ENCODE measurements around the gene SPDYE17. TPM values are rescaled to one million over a fixed set of nuclear protein-coding genes. Genes with fewer than 3 reads are reported as not detected.
"Not testable (repeated sequence)": the region's sequence is repeated elsewhere in the genome, so short reads cannot be mapped to it uniquely, and the experiment has no call there.

Gene SPDYE17
- total RNA-seq, 1 donor from 2014 or later = not detected

DNA sequence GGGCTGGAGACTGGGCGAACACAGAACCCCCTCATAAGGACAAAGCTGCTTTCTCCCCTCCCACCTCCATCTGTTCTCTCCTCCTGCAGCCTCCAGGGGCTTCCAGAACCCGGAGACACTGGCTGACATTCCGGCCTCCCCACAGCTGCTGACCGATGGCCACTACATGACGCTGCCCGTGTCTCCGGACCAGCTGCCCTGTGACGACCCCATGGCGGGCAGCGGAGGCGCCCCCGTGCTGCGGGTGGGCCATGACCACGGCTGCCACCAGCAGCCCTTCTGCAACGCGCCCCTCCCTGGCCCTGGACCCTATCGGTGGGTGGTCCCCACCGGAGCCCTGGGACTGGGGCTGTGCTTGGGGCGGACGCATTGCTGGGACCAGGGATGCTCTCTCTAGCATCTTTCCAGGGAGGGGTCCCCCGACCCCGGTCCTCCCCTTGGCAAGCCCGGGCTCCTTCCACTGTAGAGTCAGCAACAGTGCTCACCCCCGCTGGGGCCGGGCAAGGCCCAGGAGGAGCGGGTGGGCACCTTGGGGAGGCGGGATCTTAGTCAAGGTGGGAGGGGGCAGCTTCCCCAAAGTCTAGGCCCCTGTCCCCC lies 26.6 kb downstream of the SPDYE17 start:
- H3K36me3 ChIP-seq (ENCODE audit: control insufficient read depth, insufficient read depth, low read length); H3K27me3 ChIP-seq (ENCODE audit: control insufficient read depth, insufficient read depth, low read length); FAIRE-seq: not testable (repeated sequence)

DNA sequence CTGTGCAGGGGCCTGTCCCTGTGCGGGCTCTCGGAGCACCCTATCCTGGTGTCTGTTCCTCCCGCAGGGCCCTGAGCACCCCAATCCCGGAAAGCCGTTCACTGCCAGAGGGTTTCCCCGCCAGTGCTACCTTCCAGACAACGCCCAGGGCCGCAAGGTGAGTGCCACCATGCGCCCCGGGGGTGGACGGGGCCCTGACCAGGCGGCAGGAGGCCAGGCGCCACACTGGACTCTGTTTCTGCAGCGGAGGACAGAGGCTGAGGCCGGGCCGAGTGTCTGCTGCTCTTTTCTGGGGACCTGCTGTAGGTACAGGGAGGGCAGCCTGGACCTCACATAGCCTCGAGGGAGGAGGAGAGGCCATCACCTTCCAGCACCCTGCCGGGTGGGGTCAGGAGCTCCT lies 28.0 kb downstream of the SPDYE17 start:
- DNase-seq (ENCODE audit: low read depth); H3K4me3 ChIP-seq (ENCODE audit: low read depth, low read length); FAIRE-seq; H3K27me3 ChIP-seq (ENCODE audit: control insufficient read depth, insufficient read depth, low read length); H3K36me3 ChIP-seq (ENCODE audit: control insufficient read depth, insufficient read depth, low read length): not testable (repeated sequence)

More for the DNA sequence above, 26.6 kb downstream of the SPDYE17 start:
- not testable (repeated sequence) for H3K4me3 ChIP-seq (ENCODE audit: low read depth, low read length); DNase-seq (ENCODE audit: low read depth)

DNA sequence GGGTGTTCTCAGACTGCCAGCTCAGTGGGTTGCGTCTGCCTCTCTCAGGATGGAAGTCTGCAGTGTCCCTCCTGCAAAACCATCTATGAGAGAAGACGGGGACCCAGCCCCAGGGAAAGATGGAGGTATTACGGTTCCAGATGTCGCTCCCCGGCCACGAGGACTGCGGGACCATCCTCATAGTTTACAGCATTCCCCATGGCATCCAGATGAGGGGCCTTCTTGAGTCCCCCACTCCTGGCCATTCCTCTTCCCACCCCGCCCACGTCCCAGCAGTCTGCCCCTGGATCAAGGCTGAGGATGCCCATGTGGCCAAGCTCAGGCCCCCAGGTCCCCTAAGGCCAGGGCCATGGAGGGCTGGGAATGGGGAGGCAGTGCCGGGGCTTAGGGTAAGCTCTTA lies 28.9 kb downstream of the SPDYE17 start:
- FAIRE-seq; H3K36me3 ChIP-seq (ENCODE audit: control insufficient read depth, insufficient read depth, low read length); H3K4me3 ChIP-seq (ENCODE audit: low read depth, low read length); DNase-seq (ENCODE audit: low read depth); H3K27me3 ChIP-seq (ENCODE audit: control insufficient read depth, insufficient read depth, low read length): not testable (repeated sequence)

DNA sequence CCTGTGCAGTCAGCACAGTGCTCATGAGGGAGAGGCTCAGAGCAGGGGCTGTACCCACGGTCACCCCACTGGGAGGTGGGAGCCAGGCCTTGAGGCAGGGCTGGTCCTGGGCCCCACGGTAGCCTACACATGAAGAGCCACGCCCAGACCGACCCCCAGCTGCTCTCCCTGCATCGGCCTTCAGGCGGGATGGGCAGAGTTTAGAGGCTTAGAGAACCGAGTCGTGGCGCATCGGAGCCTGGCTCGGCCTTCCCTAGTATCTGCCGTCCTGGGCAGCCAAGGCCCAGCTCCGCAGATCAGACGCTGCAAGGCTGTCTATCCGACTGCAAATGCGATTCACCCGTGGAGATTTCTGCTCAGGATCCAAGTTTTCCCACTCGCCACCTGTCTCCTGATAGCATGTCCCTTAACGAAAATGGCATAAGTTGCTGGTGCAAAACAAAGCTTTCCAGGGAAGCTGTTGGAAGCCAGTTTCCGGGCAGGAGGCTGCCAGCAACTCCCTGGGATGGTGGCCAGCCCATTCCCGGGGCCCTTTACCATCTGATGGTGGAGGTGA lies 29.4 kb downstream of the SPDYE17 start:
- not testable (repeated sequence) for H3K4me3 ChIP-seq (ENCODE audit: low read depth, low read length); H3K36me3 ChIP-seq (ENCODE audit: control insufficient read depth, insufficient read depth, low read length); DNase-seq (ENCODE audit: low read depth); H3K27me3 ChIP-seq (ENCODE audit: control insufficient read depth, insufficient read depth, low read length)
- FAIRE-seq = peak; percentile 94

DNA sequence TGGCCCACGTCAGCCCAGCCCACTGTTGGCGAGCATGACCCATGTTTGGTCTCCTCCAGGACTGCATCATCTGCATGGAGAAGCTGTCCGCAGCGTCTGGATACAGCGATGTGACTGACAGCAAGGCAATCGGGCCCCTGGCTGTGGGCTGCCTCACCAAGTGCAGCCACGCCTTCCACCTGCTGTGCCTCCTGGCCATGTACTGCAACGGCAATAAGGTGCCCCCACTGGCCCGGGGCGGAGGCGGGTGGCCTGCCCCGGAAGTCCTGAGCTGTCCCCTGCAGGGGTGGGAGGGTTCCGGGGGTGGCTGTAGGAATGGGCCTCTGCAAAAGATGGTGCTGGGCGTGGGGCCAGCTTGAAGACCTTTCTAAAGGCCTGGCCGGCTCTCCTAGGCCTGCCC lies 30.1 kb downstream of the SPDYE17 start:
- H3K4me3 ChIP-seq (ENCODE audit: low read depth, low read length); H3K36me3 ChIP-seq (ENCODE audit: control insufficient read depth, insufficient read depth, low read length); H3K27me3 ChIP-seq (ENCODE audit: control insufficient read depth, insufficient read depth, low read length); DNase-seq (ENCODE audit: low read depth): not testable (repeated sequence)
- FAIRE-seq = peak; percentile 93

DNA sequence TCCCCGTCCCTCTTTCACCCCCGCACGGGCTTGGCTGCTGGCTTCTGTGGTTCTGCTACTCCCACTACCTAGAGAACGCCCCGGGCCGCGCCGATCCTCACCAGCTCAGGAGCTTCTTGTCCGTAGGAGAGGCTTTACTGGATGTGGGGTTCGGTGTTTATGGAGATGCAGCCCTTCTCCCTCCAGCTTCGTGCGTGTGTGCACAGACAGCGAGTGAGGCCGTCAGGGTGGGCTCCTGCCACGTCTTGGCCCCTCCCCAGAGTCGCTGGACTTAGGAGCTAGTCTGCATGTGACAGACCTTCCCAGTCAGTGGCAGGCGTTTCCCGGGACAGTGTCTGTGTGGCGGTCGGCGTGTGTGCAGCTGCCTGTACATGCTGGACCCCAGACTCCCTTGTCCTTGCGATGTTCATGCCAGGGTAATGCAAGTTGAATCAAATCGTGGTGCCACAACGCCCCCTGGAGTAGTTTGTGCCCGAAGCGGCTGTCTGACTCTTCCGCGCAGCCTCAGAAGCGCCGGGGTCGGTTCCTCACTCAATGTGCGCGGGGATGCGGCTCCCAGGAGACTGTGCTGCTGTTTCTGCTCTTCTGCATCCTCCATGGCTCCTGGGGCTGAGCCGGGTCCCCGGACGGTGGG lies 32.6 kb downstream of the SPDYE17 start:
- FAIRE-seq; H3K36me3 ChIP-seq (ENCODE audit: control insufficient read depth, insufficient read depth, low read length); H3K27me3 ChIP-seq (ENCODE audit: control insufficient read depth, insufficient read depth, low read length); DNase-seq (ENCODE audit: low read depth); H3K4me3 ChIP-seq (ENCODE audit: low read depth, low read length): not testable (repeated sequence)

DNA sequence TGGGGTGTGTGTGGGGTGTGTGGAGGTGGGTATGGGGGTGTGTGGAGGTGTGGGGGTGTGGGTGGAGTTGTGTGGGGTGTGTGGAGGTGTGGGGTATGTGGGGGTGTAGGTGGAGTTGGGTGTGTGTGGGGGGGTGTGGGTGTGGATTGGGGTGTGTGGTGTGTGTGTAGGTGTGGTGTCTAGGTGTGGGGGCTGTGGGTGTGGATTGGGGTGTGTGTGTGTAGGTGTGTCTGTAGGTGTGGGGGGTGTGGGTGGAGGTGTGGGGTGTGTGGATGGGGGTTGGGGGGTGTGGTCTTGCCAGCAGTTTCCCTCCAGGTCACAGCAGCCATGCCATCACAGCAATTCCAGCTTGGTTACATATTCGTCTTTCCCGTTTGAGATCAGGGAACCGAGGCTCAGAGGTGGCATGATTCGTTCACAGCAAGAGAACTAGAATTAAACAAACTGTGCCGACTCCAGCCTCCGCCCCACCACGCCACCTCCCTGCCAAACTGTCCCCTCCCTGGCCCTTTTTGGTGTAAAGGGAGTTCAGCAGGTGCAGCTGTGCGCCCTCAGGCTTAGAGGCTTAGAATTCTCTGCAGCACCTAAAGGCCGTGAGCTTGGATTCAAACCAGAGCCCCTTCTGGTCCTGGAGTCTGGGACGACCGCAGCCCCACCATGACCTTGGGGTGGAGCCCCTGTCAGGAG lies 33.3 kb downstream of the SPDYE17 start:
- not testable (repeated sequence) for DNase-seq (ENCODE audit: low read depth); H3K4me3 ChIP-seq (ENCODE audit: low read depth, low read length); H3K36me3 ChIP-seq (ENCODE audit: control insufficient read depth, insufficient read depth, low read length); H3K27me3 ChIP-seq (ENCODE audit: control insufficient read depth, insufficient read depth, low read length)
- peak; percentile 100 for FAIRE-seq

DNA sequence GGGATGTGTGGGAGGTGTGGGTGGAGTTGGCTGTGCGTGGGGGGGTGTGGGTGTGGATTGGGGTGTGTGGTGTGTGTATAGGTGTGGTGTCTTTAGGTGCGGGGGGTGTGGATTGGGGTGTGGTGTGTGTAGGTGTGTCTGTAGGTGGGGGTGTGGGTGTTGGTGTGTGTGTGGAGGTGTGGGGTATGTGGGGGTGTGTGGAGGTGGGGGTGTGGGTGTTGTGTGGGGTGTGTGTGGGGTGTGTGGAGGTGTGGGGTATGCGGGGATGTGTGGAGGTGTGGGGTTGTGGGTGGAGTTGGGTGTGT lies 33.9 kb downstream of the SPDYE17 start:
- TF ChIP-seq, protein P1, sequence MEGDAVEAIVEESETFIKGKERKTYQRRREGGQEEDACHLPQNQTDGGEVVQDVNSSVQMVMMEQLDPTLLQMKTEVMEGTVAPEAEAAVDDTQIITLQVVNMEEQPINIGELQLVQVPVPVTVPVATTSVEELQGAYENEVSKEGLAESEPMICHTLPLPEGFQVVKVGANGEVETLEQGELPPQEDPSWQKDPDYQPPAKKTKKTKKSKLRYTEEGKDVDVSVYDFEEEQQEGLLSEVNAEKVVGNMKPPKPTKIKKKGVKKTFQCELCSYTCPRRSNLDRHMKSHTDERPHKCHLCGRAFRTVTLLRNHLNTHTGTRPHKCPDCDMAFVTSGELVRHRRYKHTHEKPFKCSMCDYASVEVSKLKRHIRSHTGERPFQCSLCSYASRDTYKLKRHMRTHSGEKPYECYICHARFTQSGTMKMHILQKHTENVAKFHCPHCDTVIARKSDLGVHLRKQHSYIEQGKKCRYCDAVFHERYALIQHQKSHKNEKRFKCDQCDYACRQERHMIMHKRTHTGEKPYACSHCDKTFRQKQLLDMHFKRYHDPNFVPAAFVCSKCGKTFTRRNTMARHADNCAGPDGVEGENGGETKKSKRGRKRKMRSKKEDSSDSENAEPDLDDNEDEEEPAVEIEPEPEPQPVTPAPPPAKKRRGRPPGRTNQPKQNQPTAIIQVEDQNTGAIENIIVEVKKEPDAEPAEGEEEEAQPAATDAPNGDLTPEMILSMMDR (IDR thresholded peaks at IDR 0.05; ENCODE audit: insufficient read depth, low read length, severe bottlenecking) = no peak
- Histone ChIP-seq H3K27me3 (ENCODE audit: control insufficient read depth, insufficient read depth, low read length) (no peaks in the 10 kb centered on the region), H3K4me3 (ENCODE audit: low read depth, low read length) (no peak overlapping the region), H3K36me3 (ENCODE audit: control insufficient read depth, insufficient read depth, low read length) (peaks cover 3% of the 10 kb centered on the region)
- DNase-seq (ENCODE audit: low read depth) (no peak), FAIRE-seq (no peak)

DNA sequence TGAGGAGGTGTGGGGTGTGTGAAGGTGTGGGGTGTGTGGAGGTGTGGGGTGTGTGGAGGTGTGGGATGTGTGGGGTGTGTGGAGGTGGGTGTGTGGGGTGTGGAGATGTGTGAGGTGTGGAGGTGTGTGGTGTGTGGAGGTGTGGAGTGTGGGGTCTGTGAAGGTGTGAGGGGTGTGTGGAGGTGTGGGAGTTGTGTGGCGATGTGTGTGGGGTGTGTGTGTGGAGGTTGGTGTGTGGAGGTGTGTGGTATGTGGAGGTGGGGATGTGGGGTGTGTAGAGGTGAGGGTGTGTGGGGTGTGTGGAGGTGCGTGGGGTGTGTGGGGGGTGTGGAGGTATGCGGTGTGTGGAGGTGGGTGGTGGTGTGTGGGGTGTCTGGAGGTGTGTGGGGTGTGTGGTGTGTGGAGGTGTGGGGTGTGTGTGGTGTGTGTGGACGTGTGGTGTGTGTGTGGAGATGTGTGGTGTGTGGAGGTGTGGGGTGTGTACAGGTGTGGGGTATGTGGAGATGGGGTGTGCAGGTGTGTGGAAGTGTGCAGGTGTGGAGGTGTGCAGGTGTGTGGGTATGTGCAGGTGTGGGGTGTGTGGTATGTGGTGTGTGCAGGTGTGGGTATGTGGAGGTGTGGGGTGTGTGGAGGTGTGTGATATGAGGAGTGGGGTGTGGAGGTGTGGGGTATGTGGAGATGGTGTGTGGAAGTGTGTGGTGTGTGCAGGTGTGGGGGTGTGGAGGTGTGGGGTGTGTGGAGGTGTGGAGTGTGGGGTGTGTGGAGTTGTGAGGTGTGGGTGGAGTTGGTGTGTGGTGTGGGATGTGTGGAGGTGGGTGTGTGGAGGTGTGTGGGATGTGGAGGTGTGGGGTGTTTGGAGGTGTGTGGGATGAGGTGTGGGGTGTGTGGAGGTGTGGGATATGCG lies 34.5 kb downstream of the SPDYE17 start:
- H3K36me3 ChIP-seq (ENCODE audit: control insufficient read depth, insufficient read depth, low read length) = peaks cover 3% of the 10 kb centered on the region
- FAIRE-seq (peak; percentile 100), DNase-seq (ENCODE audit: low read depth) (no peak)

DNA sequence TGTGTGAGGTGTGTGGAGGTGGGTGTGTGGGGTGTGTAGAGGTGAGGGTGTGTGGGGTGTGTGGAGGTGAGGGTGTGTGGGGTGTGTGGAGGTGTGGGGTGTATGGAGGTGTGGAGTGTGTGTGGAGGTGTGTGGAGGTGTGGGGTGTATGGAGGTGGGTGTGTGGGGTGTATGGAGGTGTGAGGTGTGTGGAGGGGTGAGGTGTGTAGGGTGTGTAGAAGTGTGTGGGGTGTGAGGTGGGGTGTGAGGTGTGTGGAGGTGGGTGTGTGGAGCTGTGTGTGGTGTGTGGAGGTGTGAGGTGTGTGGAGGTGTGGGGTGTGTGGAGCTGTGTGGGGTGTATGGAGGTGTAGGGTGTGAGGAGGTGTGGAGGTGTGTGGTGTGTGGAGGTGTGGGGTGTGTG lies 35.2 kb downstream of the SPDYE17 start:
- H3K36me3 ChIP-seq (ENCODE audit: control insufficient read depth, insufficient read depth, low read length); DNase-seq (ENCODE audit: low read depth); FAIRE-seq; H3K27me3 ChIP-seq (ENCODE audit: control insufficient read depth, insufficient read depth, low read length); H3K4me3 ChIP-seq (ENCODE audit: low read depth, low read length): not testable (repeated sequence)

More for the DNA sequence above, 34.5 kb downstream of the SPDYE17 start:
- no peaks in the 10 kb centered on the region for H3K27me3 ChIP-seq (ENCODE audit: control insufficient read depth, insufficient read depth, low read length)
- H3K4me3 ChIP-seq (ENCODE audit: low read depth, low read length) = no peak overlapping the region
- TF ChIP-seq, protein P1 (IDR thresholded peaks at IDR 0.05; ENCODE audit: insufficient read depth, low read length, severe bottlenecking) = no peak

DNA sequence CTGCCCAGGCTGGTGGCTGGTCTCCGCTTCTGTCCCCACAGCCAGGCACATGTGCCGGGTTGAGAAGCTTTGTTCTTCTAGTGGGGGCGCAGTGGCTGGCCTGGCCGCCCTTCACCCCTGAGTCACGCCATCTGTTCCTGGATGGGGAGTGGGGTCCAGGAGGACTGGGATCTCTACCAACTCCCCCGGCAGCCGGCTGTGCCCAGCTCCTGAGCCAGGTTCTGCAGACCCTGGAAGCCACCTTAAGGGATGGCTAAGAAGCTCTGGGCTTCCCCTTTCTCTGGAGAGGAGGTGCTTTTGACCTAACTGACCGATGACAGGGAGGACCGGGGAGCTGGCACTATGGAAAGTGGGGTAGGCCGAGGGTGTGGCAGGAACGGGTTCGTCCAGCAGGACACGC lies 37.9 kb downstream of the SPDYE17 start:
- H3K36me3 ChIP-seq (ENCODE audit: control insufficient read depth, insufficient read depth, low read length); H3K27me3 ChIP-seq (ENCODE audit: control insufficient read depth, insufficient read depth, low read length); FAIRE-seq; H3K4me3 ChIP-seq (ENCODE audit: low read depth, low read length); DNase-seq (ENCODE audit: low read depth): not testable (repeated sequence)

Measured in bronchial epithelial cell (primary cell).